ENCODE data around the gene HMOX1.

GRCh38 chr22:35349704-35350538 is 31.0 kb upstream of the HMOX1 start:
- TF ChIP-seq CTCF (IDR thresholded peaks at IDR 0.05), result no peak
- TF ChIP-seq POLR2AphosphoS5 (IDR thresholded peaks at IDR 0.05), result no peak
- TF ChIP-seq POLR2A (IDR thresholded peaks at IDR 0.05), result no peak

Measured in suprapubic skin (tissue), 4 donors.